ENCODE measurements around the gene AMTN.

AMTN gene

GRCh38 chr4:70559924-70560323, 41.6 kb downstream of the AMTN start:
- DNase-seq (ENCODE audit: low read depth in 2 of 2) = no peak

- DNase-seq (ENCODE audit: low read depth in 2 of 2) = no peak
These were observed 45.7 kb downstream of the AMTN start for GRCh38 chr4:70564033-70564432.

- DNase-seq (ENCODE audit: low read depth in 2 of 2) = no peak
These were observed 52.4 kb downstream of the AMTN start for GRCh38 chr4:70570796-70571195.

GRCh38 chr4:70571772-70572171, 53.4 kb downstream of the AMTN start:
- DNase-seq (ENCODE audit: low read depth in 2 of 2) = no peak

GRCh38 chr4:70575964-70576363, 57.6 kb downstream of the AMTN start:
- DNase-seq (ENCODE audit: low read depth in 2 of 2) = no peak

GRCh38 chr4:70577220-70577927, 59.0 kb downstream of the AMTN start:
- DNase-seq (ENCODE audit: low read depth in 2 of 2) = no peak

- DNase-seq (ENCODE audit: low read depth in 2 of 2) = no peak
These were observed 63.6 kb downstream of the AMTN start for GRCh38 chr4:70581980-70582379.

All from fibroblast of skin of left quadriceps (primary cell).